Cardiac muscle cell (in vitro differentiated cells and primary cell): ENCODE results near the gene REPIN1. TPM values are rescaled to one million over a fixed set of nuclear protein-coding genes. Genes with fewer than 3 reads are reported as not detected.
A peak's percentile ranks its signal among the peaks of the same experiment; 100 is the strongest.

Experiments used
- DNase-seq, 2 donors: peaks; one replicate each; pipeline versions ENCODE4 v3.0.0 to v3.0.0-alpha.2; 2010 to 2017; ENCODE audit warnings: low read depth in 1 of 2, low spot score in 1 of 2
- H3K27ac ChIP-seq: fragments of 200-600 bp; sonication (generic); 2 replicates; pipeline ENCODE4 v1.5.1; 2016
- H3K27me3 ChIP-seq: fragments of 200-600 bp; sonication (generic); 2 replicates; pipeline ENCODE4 v1.6.0; 2016; ENCODE audit warnings: control low read depth
- H3K36me3 ChIP-seq: fragments of 200-600 bp; sonication (generic); 2 replicates; pipeline ENCODE4 v1.5.1; 2016; ENCODE audit warnings: control low read depth
- H3K4me1 ChIP-seq: fragments of 200-600 bp; sonication (generic); 2 replicates; pipeline ENCODE4 v1.8.1; 2017; ENCODE audit warnings: low read depth, mild to moderate bottlenecking, mixed run types
- H3K4me3 ChIP-seq: fragments of 200-600 bp; sonication (generic); 2 replicates; pipeline ENCODE4 v1.5.1; 2016; ENCODE audit warnings: mild to moderate bottlenecking
- H3K9me3 ChIP-seq: fragments of 200-600 bp; sonication (generic); 2 replicates; pipeline ENCODE4 v1.5.1; 2017; ENCODE audit warnings: low read depth, mild to moderate bottlenecking, control low read depth
- polyA plus RNA-seq: library from polyadenylated mRNA; unstranded; fragments of >200 nt; fragmentation: Nextera tagmentation; extraction: Ambion mirVana; gene quantifications from 2 replicates; pipeline ENCODE4 v1.2.1, GENCODE V29; 2016
- total RNA-seq: library from RNA; depleted of rRNA; stranded (reverse); fragments of >200 nt; gene quantifications from 2 replicates; pipeline ENCODE4 v1.2.3, GENCODE V29; 2016
- TF ChIP-seq, protein P1 (sequence below): IDR thresholded peaks from 2 replicates; pipeline ENCODE4 v1.5.1; 2012; ENCODE audit warnings: low read depth, mild to moderate bottlenecking, low read length

The REPIN1 gene
- total and polyA plus RNA-seq, 2 experiments from 2014 or later, result 185 to 270 TPM

DNA sequence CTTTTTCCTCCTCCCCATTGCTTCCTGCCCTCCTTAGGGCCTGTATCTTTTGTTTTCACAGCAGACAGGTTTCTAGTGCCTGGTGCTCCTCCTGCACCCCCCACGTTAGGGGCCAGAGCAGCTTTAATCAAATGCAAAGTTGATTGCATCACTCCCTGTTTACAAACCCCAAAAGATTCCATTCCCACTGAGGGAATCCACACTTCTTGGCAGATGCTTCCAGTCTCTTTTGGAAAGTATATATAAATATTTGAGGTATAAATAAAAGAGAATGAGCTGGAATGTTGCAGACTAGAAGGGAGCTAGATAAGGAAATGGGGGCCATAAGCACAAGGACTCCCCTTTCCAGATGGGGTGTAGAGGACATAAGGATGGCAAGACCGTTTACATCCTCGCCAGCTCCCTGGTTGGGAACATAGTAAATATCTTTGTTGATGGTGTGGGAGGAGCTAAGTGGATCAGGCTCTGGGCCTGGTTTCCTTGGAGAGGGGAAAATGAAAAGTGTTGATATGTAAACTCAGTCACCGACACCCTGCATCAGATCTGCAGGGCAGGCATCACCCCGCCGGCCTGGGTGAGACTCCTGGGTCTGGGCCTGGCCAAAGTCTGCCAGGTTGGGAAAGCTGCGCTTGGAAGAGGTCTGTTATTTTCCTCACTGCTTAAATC, 33.4 kb upstream of the REPIN1 start:
- DNase-seq, result peak in 1 of 2 donors; percentile 90
- TF ChIP-seq, protein P1, sequence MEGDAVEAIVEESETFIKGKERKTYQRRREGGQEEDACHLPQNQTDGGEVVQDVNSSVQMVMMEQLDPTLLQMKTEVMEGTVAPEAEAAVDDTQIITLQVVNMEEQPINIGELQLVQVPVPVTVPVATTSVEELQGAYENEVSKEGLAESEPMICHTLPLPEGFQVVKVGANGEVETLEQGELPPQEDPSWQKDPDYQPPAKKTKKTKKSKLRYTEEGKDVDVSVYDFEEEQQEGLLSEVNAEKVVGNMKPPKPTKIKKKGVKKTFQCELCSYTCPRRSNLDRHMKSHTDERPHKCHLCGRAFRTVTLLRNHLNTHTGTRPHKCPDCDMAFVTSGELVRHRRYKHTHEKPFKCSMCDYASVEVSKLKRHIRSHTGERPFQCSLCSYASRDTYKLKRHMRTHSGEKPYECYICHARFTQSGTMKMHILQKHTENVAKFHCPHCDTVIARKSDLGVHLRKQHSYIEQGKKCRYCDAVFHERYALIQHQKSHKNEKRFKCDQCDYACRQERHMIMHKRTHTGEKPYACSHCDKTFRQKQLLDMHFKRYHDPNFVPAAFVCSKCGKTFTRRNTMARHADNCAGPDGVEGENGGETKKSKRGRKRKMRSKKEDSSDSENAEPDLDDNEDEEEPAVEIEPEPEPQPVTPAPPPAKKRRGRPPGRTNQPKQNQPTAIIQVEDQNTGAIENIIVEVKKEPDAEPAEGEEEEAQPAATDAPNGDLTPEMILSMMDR, result no peak
- H3K27ac ChIP-seq, result no peak overlapping the region
- peaks cover under 1% of the 10 kb centered on the region for H3K4me1 ChIP-seq
- H3K27me3 ChIP-seq, result peaks cover 3% of the 10 kb centered on the region
- H3K36me3 ChIP-seq, result no peaks in the 10 kb centered on the region
- no peaks in the 10 kb centered on the region for H3K9me3 ChIP-seq
- H3K4me3 ChIP-seq, result no peak overlapping the region

DNA sequence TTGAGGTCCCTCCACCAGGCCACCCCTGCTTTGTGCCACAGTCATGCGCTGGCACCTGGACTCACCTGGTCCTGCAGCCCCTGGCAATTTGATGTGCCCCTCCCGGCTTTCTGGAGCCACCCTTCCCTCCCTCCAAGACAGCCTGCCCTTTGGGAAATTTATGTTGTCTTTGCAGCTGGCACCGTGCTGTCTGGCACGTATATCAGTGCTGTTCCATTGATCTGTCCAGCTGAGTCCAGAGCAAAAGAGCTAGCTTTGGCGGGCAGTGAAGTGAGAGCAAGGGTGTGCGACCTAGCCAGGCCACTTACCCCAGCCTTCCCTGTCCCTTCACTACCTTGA, 32.9 kb upstream of the REPIN1 start:
- DNase-seq, result no peak
- no peaks in the 10 kb centered on the region for H3K9me3 ChIP-seq
- no peaks in the 10 kb centered on the region for H3K36me3 ChIP-seq
- peaks cover 4% of the 10 kb centered on the region for H3K4me1 ChIP-seq
- H3K27ac ChIP-seq, result no peak overlapping the region
- H3K4me3 ChIP-seq, result no peak overlapping the region
- TF ChIP-seq, protein P1, result no peak
- peaks cover 8% of the 10 kb centered on the region for H3K27me3 ChIP-seq

DNA sequence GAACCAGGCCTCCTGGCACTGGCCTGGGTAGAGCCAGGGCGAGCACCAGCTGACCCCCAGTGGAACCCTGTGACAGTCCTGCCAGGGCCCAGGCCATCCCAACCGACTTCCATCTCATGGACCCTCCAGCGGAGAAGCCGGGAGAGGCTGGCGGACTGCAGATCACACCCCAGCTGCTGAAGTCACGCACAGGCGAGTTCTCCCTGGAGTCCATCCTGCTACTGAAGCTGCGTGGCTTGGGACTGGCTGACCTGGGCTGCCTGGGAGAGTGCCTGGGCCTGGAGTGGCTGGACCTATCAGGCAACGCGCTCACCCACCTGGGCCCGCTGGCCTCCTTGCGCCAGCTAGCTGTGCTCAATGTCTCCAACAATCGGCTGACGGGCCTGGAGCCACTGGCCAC, 31.9 kb upstream of the REPIN1 start:
- Histone ChIP-seq H3K36me3 (no peaks in the 10 kb centered on the region), H3K27me3 (peaks cover 18% of the 10 kb centered on the region), H3K4me3 (no peak overlapping the region), H3K27ac (no peak overlapping the region), H3K4me1 (peaks cover 4% of the 10 kb centered on the region), H3K9me3 (no peaks in the 10 kb centered on the region)
- TF ChIP-seq, protein P1, result no peak
- no peak for DNase-seq

DNA sequence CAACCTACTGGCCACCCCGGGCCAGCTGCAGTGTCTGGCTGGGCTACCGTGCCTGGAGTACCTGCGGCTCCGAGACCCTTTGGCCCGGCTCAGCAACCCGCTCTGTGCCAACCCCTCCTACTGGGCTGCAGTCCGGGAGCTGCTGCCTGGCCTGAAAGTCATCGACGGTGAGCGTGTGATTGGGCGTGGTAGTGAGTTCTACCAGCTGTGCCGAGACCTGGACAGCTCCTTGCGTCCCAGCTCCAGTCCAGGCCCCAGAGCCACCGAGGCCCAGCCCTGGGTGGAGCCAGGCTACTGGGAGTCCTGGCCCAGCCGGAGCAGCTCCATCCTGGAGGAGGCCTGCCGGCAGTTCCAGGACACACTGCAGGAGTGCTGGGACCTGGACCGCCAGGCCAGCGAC, 31.4 kb upstream of the REPIN1 start:
- H3K4me1 ChIP-seq, result peaks cover 4% of the 10 kb centered on the region
- H3K27me3 ChIP-seq, result peaks cover 23% of the 10 kb centered on the region
- H3K9me3 ChIP-seq, result no peaks in the 10 kb centered on the region
- no peak overlapping the region for H3K4me3 ChIP-seq
- TF ChIP-seq, protein P1, result no peak
- no peak for DNase-seq
- no peak overlapping the region for H3K27ac ChIP-seq
- no peaks in the 10 kb centered on the region for H3K36me3 ChIP-seq

DNA sequence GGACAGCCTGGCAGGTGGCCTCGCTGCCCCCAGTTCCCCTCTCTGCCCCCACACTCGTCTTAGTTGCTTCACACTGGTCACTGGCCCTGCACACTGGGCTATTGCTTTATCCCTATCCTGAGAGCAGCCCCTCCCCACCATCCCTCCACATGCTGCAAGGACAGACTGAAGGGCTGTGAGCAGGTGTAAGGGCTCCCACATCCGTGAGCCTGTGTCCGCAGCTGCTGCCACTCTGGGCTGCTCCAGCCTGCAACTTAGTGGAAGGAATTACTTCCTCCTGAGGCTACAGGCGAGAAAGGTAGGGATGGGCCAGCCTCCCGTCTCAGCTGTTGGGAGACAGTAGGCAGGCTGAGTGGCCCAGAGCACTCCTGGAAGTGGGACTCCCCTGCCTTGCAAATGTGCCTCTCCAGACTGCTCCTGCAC, 31.0 kb upstream of the REPIN1 start:
- Histone ChIP-seq H3K36me3 (no peaks in the 10 kb centered on the region), H3K4me1 (peaks cover 4% of the 10 kb centered on the region), H3K27me3 (peaks cover 28% of the 10 kb centered on the region), H3K9me3 (no peaks in the 10 kb centered on the region), H3K4me3 (no peak overlapping the region), H3K27ac (no peak overlapping the region)
- no peak for DNase-seq
- TF ChIP-seq, protein P1, result no peak
